Activated CD4-positive, alpha-beta T cell treated with anti-CD3 and anti-CD28 coated beads, Interleukin-10, Interleukin-2, amounts not matched to agents 100 ng/mL and 50 ng/mL, durations not matched to agents 16 hours and 8 hours (primary cell): ENCODE measurements around the gene PHTF2.
"Not testable (repeated sequence)": the region's sequence is repeated elsewhere in the genome, so short reads cannot be mapped to it uniquely, and the experiment has no call there.

Experiments
- DNase-seq: peaks from one replicate; pipeline ENCODE4 v3.0.0-alpha.2; 2020

Gene PHTF2

GRCh38 chr7:77944183-77945182, 145.9 kb downstream of the PHTF2 start:
- no peak for DNase-seq

GRCh38 chr7:77950548-77950947, 152.0 kb downstream of the PHTF2 start:
- no peak for DNase-seq

- DNase-seq, result no peak
Observed at GRCh38 chr7:77954773-77955555, 156.4 kb downstream of the PHTF2 start.

- no peak for DNase-seq
Observed at GRCh38 chr7:77958436-77958835, 159.9 kb downstream of the PHTF2 start.

- no peak for DNase-seq
Observed at GRCh38 chr7:77959080-77959479, 160.5 kb downstream of the PHTF2 start.

GRCh38 chr7:77960336-77960735, 161.8 kb downstream of the PHTF2 start:
- no peak for DNase-seq

GRCh38 chr7:77967429-77967828, 168.9 kb downstream of the PHTF2 start:
- no peak for DNase-seq

- no peak for DNase-seq
Observed at GRCh38 chr7:77971726-77972125, 173.2 kb downstream of the PHTF2 start.

- DNase-seq, result no peak
Observed at GRCh38 chr7:77975672-77976480, 177.3 kb downstream of the PHTF2 start.

- DNase-seq, result no peak
Observed at GRCh38 chr7:77979219-77979618, 180.6 kb downstream of the PHTF2 start.

- no peak for DNase-seq
Observed at GRCh38 chr7:77980087-77980713, 181.6 kb downstream of the PHTF2 start.

- peak; percentile 87 for DNase-seq
Observed at GRCh38 chr7:77982926-77983550, 184.5 kb downstream of the PHTF2 start.

GRCh38 chr7:77983973-77984372, 185.4 kb downstream of the PHTF2 start:
- no peak for DNase-seq

- DNase-seq, result no peak
Observed at GRCh38 chr7:77985232-77985973, 186.8 kb downstream of the PHTF2 start.

GRCh38 chr7:77985974-77986339, 187.4 kb downstream of the PHTF2 start:
- no peak for DNase-seq

- peak; percentile 23 for DNase-seq
Observed at GRCh38 chr7:77989981-77990566, 191.5 kb downstream of the PHTF2 start.

GRCh38 chr7:77991656-77992055, 193.1 kb downstream of the PHTF2 start:
- DNase-seq, result no peak

GRCh38 chr7:77993838-77994237, 195.3 kb downstream of the PHTF2 start:
- no peak for DNase-seq

- DNase-seq, result no peak
Observed at GRCh38 chr7:77995717-77996116, 197.1 kb downstream of the PHTF2 start.

GRCh38 chr7:77999168-77999567, 200.6 kb downstream of the PHTF2 start:
- DNase-seq, result not testable (repeated sequence)

- DNase-seq, result no peak
Observed at GRCh38 chr7:78002021-78002420, 203.4 kb downstream of the PHTF2 start.
